Panc1 (cell line): ENCODE measurements around the gene NR1H2.
"Not testable (repeated sequence)": the region's sequence is repeated elsewhere in the genome, so short reads cannot be mapped to it uniquely, and the experiment has no call there.

Source experiments
- CTCF ChIP-seq: fragments of 450-650 bp; IDR thresholded peaks from 2 replicates; pipeline ENCODE4 v1.5.1; 2017; ENCODE audit warnings: mild to moderate bottlenecking
- POLR2AphosphoS5 ChIP-seq: IDR thresholded peaks from 2 replicates; pipeline ENCODE4 v1.6.1; 2012; ENCODE audit warnings: mild to moderate bottlenecking, low read depth, low read length, moderate library complexity
- SIN3A ChIP-seq: IDR thresholded peaks from 2 replicates; pipeline ENCODE4 v1.6.1; 2012; ENCODE audit warnings: low read depth, mild to moderate bottlenecking, low read length, moderate library complexity, borderline replicate concordance; ENCODE audit not compliant: insufficient read depth

- not testable (repeated sequence) for TF ChIP-seq POLR2AphosphoS5, CTCF, SIN3A
Measured at GRCh38 chr19:50390295-50390694, 14.0 kb downstream of the NR1H2 start.
